Activated CD4-positive, alpha-beta T cell treated with anti-CD3 and anti-CD28 coated beads, Interleukin-2, amount 10 ng/mL, durations not matched to agents 24 days and 14 days (primary cell): ENCODE results near the gene LRRC3. TPM values are rescaled to one million over a fixed set of nuclear protein-coding genes. Genes with fewer than 3 reads are reported as not detected.
"Not testable (repeated sequence)": the region's sequence is repeated elsewhere in the genome, so short reads cannot be mapped to it uniquely, and the experiment has no call there.

ENCODE experiments used
- DNase-seq: peaks from one replicate; pipeline ENCODE4 v3.0.0; 2022
- H3K27ac Mint-ChIP-seq: one replicate; pipeline ENCODE4 v1.8.0; 2022; ENCODE audit warnings: mild to moderate bottlenecking, mixed read lengths
- H3K27me3 Mint-ChIP-seq: one replicate; pipeline ENCODE4 v1.8.0; 2022; ENCODE audit warnings: mixed read lengths
- H3K36me3 Mint-ChIP-seq: one replicate; pipeline ENCODE4 v1.8.0; 2022; ENCODE audit warnings: low read depth, mild to moderate bottlenecking, mixed read lengths
- H3K4me1 Mint-ChIP-seq: one replicate; pipeline ENCODE4 v1.8.0; 2021; ENCODE audit warnings: mixed read lengths
- H3K4me3 Mint-ChIP-seq: one replicate; pipeline ENCODE4 v1.8.0; 2022; ENCODE audit warnings: mild to moderate bottlenecking, moderate library complexity, mixed read lengths
- H3K9me3 Mint-ChIP-seq: one replicate; pipeline ENCODE4 v1.8.0; 2021; ENCODE audit warnings: mixed read lengths
- intact Hi-C: fragments of 100-400 bp; cut with micrococcal nuclease; formaldehyde crosslinking; loops from one replicate; pipeline ENCODE4 v1.15.1; 2023
- total RNA-seq: library from RNA; stranded (reverse); gene quantifications from 2 replicates; pipeline ENCODE4 v1.2.3, GENCODE V29; 2022

Gene LRRC3, protein sequence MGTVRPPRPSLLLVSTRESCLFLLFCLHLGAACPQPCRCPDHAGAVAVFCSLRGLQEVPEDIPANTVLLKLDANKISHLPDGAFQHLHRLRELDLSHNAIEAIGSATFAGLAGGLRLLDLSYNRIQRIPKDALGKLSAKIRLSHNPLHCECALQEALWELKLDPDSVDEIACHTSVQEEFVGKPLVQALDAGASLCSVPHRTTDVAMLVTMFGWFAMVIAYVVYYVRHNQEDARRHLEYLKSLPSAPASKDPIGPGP
- 2.3 and 2.4 TPM in 2 replicates for total RNA-seq

DNA sequence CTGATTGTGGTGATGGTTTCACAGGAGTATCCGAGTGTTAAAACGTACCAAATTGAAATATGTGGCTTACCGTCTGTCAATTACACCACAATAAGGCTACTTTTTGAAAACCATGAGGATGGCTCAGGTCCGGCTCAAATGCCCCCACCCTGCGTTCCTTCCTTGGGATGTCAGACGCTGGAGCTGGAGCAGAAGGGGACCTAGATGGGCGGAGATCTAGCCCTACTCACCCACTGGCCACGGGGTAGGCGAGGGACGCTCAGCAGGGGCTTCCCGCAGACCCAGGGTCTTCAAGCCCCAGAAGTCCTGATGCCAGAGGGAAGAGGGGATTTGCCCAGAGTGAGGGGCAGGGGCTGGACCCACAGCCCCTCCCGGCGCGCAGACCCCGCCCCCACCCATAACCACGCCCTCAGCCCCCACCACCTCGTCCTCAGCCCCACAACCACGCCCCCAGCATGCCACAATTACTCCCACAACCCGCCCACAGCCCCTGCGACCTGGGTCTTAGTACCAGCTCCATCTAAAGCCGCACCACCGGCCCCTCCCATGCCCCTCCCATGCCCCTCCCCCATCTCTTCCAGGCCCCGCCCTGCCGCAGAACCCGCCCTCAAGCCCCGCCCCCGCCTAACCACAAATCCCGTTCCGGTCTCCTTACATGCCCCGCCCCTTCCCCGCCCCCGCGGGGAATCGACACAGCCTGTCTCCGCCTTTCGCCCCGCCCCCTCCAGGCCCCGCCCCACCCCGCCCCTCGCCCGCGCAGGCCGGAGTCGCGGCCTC is at the start of gene LRRC3:
TSS of gene LRRC3 (plus strand) at position 764 of the 777 bp plus-strand sequence. CDS start 1,135 bp downstream, outside the sequence.
- Mint-ChIP-seq H3K27ac (peak within 1 kb of the TSS; percentile 67), H3K27me3 (peaks cover 24% of the 10 kb centered on the region), H3K36me3 (no peaks in the 10 kb centered on the region), H3K4me3 (peak within 1 kb of the TSS; percentile 81), H3K4me1 (peaks cover 2% of the 10 kb centered on the region), H3K9me3 (peaks cover 12% of the 10 kb centered on the region)
- peak; percentile 92 for DNase-seq
- intact Hi-C loops, result loop anchor here (1.0 kb wide), 2 partner anchors 27 to 116 kb away; partner anchors contain the start of gene CFAP410

DNA sequence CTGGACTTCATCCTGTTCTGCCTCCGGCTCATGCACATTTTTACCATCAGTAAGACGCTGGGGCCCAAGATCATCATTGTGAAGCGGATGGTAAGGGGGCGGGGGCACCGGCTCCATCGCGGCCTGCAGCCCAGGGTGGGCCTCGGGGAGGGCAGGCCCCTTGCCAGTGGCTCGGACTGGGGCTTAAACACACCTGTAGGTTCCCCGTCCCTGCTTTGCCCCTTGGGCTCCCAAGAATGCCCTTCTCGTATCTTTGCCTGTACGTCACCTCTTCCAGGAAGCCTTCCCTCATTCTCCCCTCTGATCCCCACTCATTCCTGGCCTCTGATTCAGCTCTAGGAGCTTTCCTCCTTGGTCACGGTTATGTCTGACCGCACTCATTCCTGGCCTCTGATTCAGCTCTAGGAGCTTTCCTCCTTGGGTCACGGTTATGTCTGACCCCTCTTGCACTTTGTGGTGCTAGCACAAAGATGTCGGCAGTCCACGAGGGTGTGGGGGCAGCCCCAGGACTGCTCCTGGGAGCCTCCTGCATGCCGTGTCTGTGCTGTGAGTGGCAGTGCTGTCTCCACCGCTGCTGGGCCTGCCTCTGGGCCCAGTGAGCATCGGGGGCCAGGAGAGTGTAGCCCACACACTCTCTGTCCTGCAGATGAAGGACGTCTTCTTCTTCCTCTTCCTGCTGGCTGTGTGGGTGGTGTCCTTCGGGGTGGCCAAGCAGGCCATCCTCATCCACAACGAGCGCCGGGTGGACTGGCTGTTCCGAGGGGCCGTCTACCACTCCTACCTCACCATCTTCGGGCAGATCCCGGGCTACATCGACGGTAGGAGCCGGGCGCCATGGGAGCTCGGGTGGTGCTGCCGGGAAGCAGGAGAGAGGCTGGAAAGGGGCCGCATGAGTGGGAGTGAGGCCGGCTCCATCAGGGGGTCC is 49.1 kb upstream of the LRRC3 start:
- Mint-ChIP-seq H3K27me3 (no peaks in the 10 kb centered on the region), H3K27ac (peak overlapping the region; percentile 29), H3K36me3 (peaks cover 42% of the 10 kb centered on the region), H3K4me1 (no peaks in the 10 kb centered on the region), H3K4me3 (no peak overlapping the region), H3K9me3 (peaks cover 12% of the 10 kb centered on the region)
- intact Hi-C loops, result no loop called here
- DNase-seq, result no peak

DNA sequence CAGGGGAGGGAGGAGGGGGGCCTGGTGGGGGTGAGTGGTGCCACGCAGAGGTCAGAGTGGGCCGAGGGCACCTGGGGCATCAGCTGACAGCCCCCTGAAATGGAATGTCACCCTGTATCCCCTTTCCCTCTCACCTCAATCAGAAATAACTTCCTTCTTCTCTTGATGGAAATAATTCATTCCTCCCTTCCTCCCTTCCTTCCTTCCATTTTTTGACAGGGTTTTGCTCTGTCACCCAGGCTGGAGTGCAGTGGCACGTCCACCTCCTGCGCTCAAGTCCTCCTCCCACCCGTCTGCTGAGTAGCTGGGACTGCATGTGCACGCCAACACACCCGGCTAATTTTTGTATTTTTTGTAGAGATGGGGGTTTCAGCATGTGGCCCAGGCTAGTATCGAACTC is 48.4 kb upstream of the LRRC3 start:
- Mint-ChIP-seq H3K36me3 (peaks cover 42% of the 10 kb centered on the region), H3K4me3 (no peak overlapping the region), H3K4me1 (no peaks in the 10 kb centered on the region), H3K27ac (peak overlapping the region; percentile 85), H3K27me3 (no peaks in the 10 kb centered on the region), H3K9me3 (peaks cover 12% of the 10 kb centered on the region)
- intact Hi-C loops, result no loop called here
- no peak for DNase-seq

DNA sequence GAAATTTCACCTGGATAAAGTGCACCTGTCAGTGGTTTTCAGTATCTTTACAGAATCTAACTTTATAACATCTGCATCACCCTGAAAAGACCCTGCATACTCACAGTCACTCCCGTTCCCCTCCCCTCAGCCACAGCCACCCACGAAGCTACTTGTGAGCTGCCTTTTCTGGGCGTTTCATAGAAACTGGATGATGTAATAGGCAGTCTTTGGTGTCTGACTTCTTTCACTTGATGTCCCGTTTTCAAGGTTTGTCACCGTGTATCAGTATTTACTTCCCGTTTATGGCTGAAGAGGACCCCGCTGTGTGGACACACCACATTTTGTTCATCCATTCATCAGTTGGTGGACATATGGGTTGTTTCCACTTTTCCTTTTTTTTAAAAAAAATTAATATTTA is 47.8 kb upstream of the LRRC3 start:
- Mint-ChIP-seq H3K9me3 (peaks cover 12% of the 10 kb centered on the region), H3K27ac (no peak overlapping the region), H3K4me3 (no peak overlapping the region), H3K36me3 (peaks cover 43% of the 10 kb centered on the region), H3K27me3 (no peaks in the 10 kb centered on the region), H3K4me1 (no peaks in the 10 kb centered on the region)
- no peak for DNase-seq
- intact Hi-C loops, result no loop called here

DNA sequence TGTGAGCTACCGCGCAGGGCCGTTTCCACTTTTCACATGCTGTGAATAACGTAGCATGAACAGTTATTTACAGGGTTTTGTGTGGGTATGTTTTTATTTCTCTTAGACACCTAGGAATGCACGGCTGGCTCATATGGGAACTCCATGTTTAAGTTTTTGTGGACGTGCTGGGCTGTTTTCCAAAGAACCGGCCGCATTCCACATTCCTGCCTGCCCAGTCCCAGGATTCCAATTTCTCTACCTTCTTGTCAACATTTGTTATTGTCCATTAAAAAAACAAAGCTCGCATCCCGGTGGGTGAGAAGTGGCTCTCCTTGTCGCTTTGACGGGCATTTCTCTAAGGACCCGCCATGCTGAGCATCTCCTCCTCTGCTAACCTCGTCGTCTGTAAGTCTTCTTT is 47.1 kb upstream of the LRRC3 start:
- intact Hi-C loops, result no loop called here
- no peak for DNase-seq
- Mint-ChIP-seq H3K36me3 (peaks cover 44% of the 10 kb centered on the region), H3K27me3 (no peaks in the 10 kb centered on the region), H3K4me3 (no peak overlapping the region), H3K9me3 (peaks cover 12% of the 10 kb centered on the region), H3K4me1 (no peaks in the 10 kb centered on the region), H3K27ac (no peak overlapping the region)

DNA sequence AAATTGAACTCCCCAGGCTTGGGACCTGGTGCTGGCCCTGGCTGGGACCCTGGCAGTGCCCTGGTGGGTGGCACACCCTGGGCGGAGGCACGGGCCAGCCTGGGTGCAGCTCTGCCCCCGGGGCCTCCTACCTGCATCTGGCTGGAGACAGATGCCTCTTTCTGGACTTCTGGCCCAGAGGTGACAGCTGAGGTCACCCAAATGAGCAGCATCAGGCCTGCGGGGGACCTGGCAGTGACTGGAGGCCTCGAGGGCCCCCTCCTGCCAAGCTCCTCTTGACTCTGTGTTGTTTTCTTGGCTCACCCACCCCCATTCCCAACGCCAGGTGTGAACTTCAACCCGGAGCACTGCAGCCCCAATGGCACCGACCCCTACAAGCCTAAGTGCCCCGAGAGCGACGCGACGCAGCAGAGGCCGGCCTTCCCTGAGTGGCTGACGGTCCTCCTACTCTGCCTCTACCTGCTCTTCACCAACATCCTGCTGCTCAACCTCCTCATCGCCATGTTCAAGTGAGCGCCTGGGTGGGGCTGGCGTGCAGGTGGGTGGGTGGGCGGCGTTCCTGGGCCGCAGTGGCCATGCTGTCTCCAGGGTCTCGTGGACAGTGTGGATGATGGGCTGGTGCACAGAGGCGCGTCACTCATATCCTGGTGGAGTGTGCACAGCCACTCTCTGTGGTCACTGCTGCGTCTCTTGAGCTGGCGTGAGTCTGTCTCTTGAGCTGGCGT is 41.6 kb upstream of the LRRC3 start:
- Mint-ChIP-seq H3K4me3 (no peak overlapping the region), H3K27me3 (no peaks in the 10 kb centered on the region), H3K9me3 (peaks cover 12% of the 10 kb centered on the region), H3K4me1 (no peaks in the 10 kb centered on the region), H3K36me3 (peaks cover 31% of the 10 kb centered on the region), H3K27ac (no peak overlapping the region)
- no peak for DNase-seq
- intact Hi-C loops, result no loop called here

DNA sequence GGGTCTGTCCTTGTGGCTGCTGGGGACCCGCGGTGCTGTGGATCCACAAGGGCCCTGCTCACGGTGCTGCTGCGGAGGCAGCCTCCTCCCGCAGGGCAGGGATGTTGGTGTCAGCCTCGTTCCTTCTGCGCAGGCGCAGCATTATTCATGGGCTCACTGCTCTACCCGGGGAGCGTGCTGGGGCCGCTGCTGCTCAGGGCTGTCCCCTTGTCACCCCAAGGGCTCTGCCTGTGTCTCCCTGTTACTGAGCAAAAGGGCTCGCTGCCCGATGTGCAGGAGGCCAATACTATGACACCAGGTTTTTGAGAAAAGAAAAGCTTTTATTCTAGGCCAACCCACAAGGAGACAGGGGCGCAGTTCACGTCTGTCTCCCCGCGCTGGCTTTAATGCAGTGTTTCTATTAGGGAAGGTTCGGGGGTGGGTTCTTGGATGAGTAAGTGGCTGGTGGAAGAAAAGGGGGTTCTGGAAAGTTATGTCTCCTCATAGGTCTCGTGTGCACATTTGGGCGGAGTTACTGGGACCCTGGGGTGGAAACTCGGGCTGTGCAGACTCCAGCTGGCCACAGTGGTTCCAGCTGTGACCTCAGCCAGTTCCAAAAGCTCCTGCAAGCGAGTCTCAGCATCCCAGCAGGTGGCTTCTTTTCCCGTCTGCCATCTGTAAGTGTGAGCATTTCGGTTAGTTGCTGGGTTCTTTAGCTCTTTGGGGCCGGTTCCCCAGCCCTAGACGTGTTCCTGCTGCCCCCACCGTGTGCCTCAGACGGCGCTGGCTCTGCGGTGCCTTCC is 40.8 kb upstream of the LRRC3 start:
- Mint-ChIP-seq H3K27ac (no peak overlapping the region), H3K27me3 (no peaks in the 10 kb centered on the region), H3K36me3 (peaks cover 31% of the 10 kb centered on the region), H3K9me3 (peaks cover 8% of the 10 kb centered on the region), H3K4me3 (no peak overlapping the region), H3K4me1 (no peaks in the 10 kb centered on the region)
- DNase-seq, result no peak
- intact Hi-C loops, result no loop called here

DNA sequence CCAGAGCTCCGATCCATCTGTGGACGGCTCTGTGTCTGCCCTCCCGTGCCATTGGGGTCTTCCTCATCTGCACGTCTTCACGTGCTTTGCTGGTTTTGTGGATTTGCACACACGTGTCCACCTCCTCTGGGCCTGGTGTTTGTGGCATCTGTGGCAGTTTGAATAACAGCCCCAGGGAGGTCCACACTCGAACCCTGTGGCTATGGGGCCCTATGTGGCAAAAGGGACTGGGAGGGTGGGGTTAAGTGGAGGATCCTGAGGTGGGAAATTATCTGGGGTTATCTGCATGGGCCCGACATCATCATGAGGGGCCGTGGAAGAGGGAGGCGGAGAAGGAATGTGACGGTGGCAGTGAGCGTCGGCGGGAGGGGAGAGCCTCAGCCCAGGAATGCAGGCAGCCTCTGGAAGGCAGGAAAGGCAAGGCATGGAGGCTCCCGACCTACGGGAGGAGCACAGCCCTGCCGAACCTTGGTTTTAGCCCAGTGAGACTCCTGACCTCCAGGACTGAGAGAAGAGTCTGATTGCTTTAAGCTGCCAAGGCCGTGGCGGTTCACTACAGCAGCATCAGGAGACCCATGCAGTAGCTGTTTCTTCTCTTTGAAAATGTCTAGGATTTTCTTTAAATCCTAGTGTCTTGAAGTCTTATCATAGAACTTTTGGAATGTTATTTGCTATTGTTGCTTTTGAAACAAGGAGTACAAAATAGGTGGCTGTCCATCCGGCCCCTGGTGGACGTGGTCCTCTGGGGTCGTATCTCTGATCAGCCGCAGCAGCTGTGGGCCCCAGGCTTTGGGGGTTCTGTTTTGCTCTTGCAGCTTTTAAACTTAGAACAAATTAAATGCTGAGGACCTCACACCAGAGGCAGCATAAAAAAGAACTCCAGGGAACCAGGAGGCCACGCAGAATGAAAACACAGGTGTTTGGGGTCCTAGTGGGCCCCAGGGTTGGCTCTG is 40.0 kb upstream of the LRRC3 start:
- H3K9me3 Mint-ChIP-seq, result peaks cover 8% of the 10 kb centered on the region
- no peak overlapping the region for H3K27ac Mint-ChIP-seq
- H3K4me1 Mint-ChIP-seq, result no peaks in the 10 kb centered on the region
- no peak overlapping the region for H3K4me3 Mint-ChIP-seq
- peaks cover 35% of the 10 kb centered on the region for H3K36me3 Mint-ChIP-seq
- H3K27me3 Mint-ChIP-seq, result no peaks in the 10 kb centered on the region
- no peak for DNase-seq
- intact Hi-C loops, result no loop called here

DNA sequence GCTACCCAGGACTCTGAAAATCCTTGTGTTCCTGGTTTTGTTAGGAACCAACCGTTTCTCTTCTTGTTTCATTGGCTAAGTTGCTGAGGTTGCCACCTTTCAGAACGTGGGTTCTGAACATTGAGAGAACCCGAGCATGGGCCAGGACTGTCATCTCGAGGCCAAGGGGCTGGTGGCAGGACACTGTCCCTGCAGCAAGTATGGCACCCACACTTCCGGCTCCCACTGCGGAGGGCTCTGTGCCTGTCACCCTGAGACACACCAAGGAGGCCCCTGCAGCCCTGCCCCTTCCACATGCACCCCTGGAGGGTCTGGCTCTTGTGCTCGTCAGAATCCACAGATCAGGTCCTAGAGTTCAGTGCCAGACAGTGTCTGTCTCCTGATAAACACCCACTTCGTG is 39.1 kb upstream of the LRRC3 start:
- no peaks in the 10 kb centered on the region for H3K4me1 Mint-ChIP-seq
- intact Hi-C loops, result no loop called here
- H3K9me3 Mint-ChIP-seq, result peaks cover 8% of the 10 kb centered on the region
- no peak overlapping the region for H3K4me3 Mint-ChIP-seq
- no peak overlapping the region for H3K27ac Mint-ChIP-seq
- no peak for DNase-seq
- peaks cover 33% of the 10 kb centered on the region for H3K36me3 Mint-ChIP-seq
- H3K27me3 Mint-ChIP-seq, result no peaks in the 10 kb centered on the region

DNA sequence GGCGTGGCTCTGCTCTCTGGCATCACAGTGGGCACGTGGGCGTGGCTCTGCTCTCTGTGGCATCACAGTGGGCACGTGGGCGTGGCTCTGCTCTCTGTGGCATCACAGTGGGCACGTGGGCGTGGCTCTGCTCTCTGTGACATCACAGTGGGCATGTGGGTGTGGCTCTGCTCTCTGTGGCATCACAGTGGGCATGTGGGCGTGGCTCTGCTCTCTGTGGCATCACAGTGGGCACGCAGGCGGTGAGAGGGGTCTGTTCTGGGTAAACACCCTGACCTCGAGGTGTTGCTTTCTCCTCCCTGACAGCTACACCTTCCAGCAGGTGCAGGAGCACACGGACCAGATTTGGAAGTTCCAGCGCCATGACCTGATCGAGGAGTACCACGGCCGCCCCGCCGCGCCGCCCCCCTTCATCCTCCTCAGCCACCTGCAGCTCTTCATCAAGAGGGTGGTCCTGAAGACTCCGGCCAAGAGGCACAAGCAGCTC is 37.6 kb upstream of the LRRC3 start:
- intact Hi-C loops, H3K27me3 Mint-ChIP-seq, H3K27ac Mint-ChIP-seq, H3K4me1 Mint-ChIP-seq, H3K9me3 Mint-ChIP-seq, DNase-seq, H3K4me3 Mint-ChIP-seq: not testable (repeated sequence)
- peaks cover 31% of the 10 kb centered on the region for H3K36me3 Mint-ChIP-seq

DNA sequence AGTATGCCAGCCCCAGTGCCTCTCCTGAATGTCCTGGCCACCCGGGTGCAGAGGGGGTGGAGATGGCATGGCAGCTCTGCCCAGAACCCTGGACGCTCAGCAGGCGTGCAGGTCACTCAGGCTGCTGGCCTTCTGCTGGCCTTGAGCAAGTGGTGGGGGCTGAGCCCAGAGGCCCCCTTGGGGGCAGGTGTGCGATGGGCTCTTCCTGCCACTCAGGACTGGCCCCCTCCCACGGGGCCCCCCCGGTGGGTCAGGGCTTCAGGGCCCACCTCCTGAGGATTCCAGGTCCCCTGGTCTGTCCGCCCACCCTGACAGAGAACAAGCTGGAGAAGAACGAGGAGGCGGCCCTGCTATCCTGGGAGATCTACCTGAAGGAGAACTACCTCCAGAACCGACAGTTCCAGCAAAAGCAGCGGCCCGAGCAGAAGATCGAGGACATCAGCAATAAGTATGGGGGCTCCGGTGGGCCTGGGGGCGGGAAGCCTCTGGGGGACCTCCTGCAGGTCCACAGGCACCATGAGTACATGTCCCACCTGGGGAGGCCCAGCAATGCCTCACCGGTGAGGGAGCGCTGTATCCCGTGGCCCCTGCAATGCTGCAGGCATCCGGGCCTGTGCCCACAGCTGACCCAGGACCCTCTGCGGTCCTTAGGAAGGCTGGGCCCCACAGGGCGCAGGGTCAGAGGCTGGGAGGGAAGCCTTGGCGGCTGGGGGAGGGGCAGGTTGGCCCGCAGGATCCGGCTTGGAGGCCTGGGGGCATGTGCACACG is 37.0 kb upstream of the LRRC3 start:
- no peak overlapping the region for H3K4me3 Mint-ChIP-seq
- H3K27me3 Mint-ChIP-seq, result no peaks in the 10 kb centered on the region
- intact Hi-C loops, result no loop called here
- H3K4me1 Mint-ChIP-seq, result no peaks in the 10 kb centered on the region
- no peak overlapping the region for H3K27ac Mint-ChIP-seq
- DNase-seq, result no peak
- peaks cover 8% of the 10 kb centered on the region for H3K9me3 Mint-ChIP-seq
- H3K36me3 Mint-ChIP-seq, result peaks cover 31% of the 10 kb centered on the region
